GM18520 (cell line): ENCODE measurements around the gene DDIT3.
"Not testable (repeated sequence)": the region's sequence is repeated elsewhere in the genome, so short reads cannot be mapped to it uniquely, and the experiment has no call there.

Experiments
- ATAC-seq: cut with Tn5 transposase; IDR thresholded peaks from one replicate; pipeline ENCODE4 v1.9.1; 2021; ENCODE audit not compliant: unreplicated experiment

The DDIT3 gene

GRCh38 chr12:57514246-57514645 is 6.1 kb downstream of the DDIT3 start:
- ATAC-seq, result not testable (repeated sequence)

- ATAC-seq, result not testable (repeated sequence)
These were observed 6.6 kb downstream of the DDIT3 start for GRCh38 chr12:57513677-57514076.

GRCh38 chr12:57513266-57513665 is 7.0 kb downstream of the DDIT3 start:
- ATAC-seq, result no peak

GRCh38 chr12:57512665-57513064 is 7.6 kb downstream of the DDIT3 start:
- no peak for ATAC-seq

GRCh38 chr12:57511588-57512325 is 8.6 kb downstream of the DDIT3 start:
- ATAC-seq, result no peak

- ATAC-seq, result no peak
These were observed 9.2 kb downstream of the DDIT3 start for GRCh38 chr12:57511161-57511560.

GRCh38 chr12:57507796-57508195 is 12.5 kb downstream of the DDIT3 start:
- not testable (repeated sequence) for ATAC-seq

- not testable (repeated sequence) for ATAC-seq
These were observed 13.8 kb downstream of the DDIT3 start for GRCh38 chr12:57506541-57506940.

- ATAC-seq, result not testable (repeated sequence)
These were observed 17.9 kb downstream of the DDIT3 start for GRCh38 chr12:57502311-57502969.

GRCh38 chr12:57500213-57500612 is 20.1 kb downstream of the DDIT3 start:
- no peak for ATAC-seq

- ATAC-seq, result no peak
These were observed 21.7 kb downstream of the DDIT3 start for GRCh38 chr12:57498571-57498970.

- no peak for ATAC-seq
These were observed 22.2 kb downstream of the DDIT3 start for GRCh38 chr12:57498132-57498502.

GRCh38 chr12:57497223-57498131 is 22.8 kb downstream of the DDIT3 start:
- ATAC-seq, result no peak

- ATAC-seq, result no peak
These were observed 23.5 kb downstream of the DDIT3 start for GRCh38 chr12:57496822-57497221.

GRCh38 chr12:57495051-57495701 is 25.1 kb downstream of the DDIT3 start:
- not testable (repeated sequence) for ATAC-seq

- ATAC-seq, result no peak
These were observed 28.7 kb downstream of the DDIT3 start for GRCh38 chr12:57491393-57492280.

GRCh38 chr12:57490126-57490525 is 30.2 kb downstream of the DDIT3 start:
- no peak for ATAC-seq

GRCh38 chr12:57489157-57489641 is 31.1 kb downstream of the DDIT3 start:
- ATAC-seq, result no peak

GRCh38 chr12:57488402-57489156 is 31.7 kb downstream of the DDIT3 start:
- no peak for ATAC-seq
